ENCODE measurements around the gene WNT6. TPM values are rescaled to one million over a fixed set of nuclear protein-coding genes. Genes with fewer than 3 reads are reported as not detected.

Gene WNT6
- total and polyA plus RNA-seq, 2 of the 8 experiments (the other 6 are each of a cell fraction or from before 2014, with no cell fraction given), result not detected

DNA sequence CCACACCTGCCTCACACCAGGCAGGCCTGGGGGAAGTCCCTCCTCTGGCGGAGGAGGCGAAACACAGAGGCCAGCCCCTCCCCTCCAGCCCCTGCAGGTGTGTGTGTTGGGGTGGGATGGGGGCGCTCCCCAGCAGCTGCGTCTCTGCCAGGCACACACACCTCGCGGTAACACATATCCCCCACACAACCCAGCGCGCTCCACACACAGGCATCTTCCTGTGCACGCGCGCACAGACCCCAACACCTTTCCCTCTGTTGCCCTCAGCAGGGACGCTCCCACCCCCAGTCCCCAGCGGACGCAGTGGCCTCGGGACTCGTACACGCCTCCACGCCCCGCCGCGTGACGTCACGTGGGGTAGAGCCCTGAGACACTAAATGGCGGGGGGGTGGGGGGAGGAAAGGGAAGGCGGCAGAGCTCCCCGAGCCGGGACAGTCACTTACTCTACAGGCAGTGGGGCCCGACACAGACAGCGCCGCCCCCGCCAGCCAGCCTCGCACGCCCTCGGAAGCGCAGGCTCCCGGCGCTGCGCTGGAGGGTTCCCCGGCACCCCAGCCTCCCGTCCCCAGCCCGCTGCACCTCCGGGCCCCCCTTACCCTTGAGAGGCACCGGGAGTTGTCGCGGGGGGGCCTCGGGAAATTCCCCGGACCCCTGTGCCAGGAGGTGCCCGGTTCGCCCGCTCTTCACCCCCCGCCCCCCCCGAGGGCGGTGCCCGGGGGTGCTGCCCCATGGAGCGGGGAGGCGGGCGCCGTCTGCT is 20.7 kb downstream of the WNT6 start, which contains the start of gene WNT10A:
WNT10A (plus strand) TSS at position 751 of the 757 bp plus-strand sequence. CDS start 144 bp downstream, outside the sequence.
- no peak within 1 kb of the TSS for H2BK5ac ChIP-seq (ENCODE audit: low read depth, low read length)
- no peak for FAIRE-seq
- no peaks in the 10 kb centered on the region for H3K9me3 ChIP-seq (ENCODE audit: insufficient read depth in 2 of 2, low read depth in 1 of 2, low read length in 1 of 2)
- H2BK12ac ChIP-seq (ENCODE audit: low read depth, low read length), result peak within 1 kb of the TSS; percentile 80; the same call in 1 of the 2 replicates
- no peak within 1 kb of the TSS for H4K91ac ChIP-seq (replicated peaks; ENCODE audit: insufficient read length, low read length)
- ChIA-PET CTCF (ENCODE audit: partially characterized antibody) (interaction anchor here (0.6 to 21.8 kb wide), 18 partner anchors 8 to 153 kb away, joined by 3 to 783 read pairs (median 6); partner anchors contain the start of gene CRYBA2), POLR2A (ENCODE audit: partially characterized antibody) (interaction anchor here (0.9 to 1.6 kb wide), 3 partner anchors 15 to 114 kb away, joined by 3 read pairs; partner anchors contain the start of gene WNT6)
- H4K8ac ChIP-seq (ENCODE audit: extremely low read depth, insufficient read depth, low read length), result no peak within 1 kb of the TSS; the same call in 1 of the 2 replicates
- no peak within 1 kb of the TSS for H3K27ac ChIP-seq (ENCODE audit: low read depth, low read length)
- peaks cover 0 to 4% (median 0%) of the 10 kb centered on the region in 4 experiments; a peak in 1 of 8 replicates for H3K36me3 ChIP-seq (ENCODE audit: control insufficient read depth in 2 of 4, insufficient read depth in 4 of 4, low read length in 3 of 4)
- no peak within 1 kb of the TSS for H3K9ac ChIP-seq (replicated peaks in 1 of 4; ENCODE audit: extremely low read depth in 1 of 4, low read depth in 3 of 4, low read length in 3 of 4)
- H3K56ac ChIP-seq (replicated peaks; ENCODE audit: insufficient read length, low read depth, low read length), result no peak within 1 kb of the TSS
- no peak within 1 kb of the TSS for H3K4ac ChIP-seq (replicated peaks; ENCODE audit: insufficient read length, low read depth, low read length)
- no peaks in the 10 kb centered on the region; the same call in 1 of the 2 replicates for H3K23me2 ChIP-seq (ENCODE audit: low read depth, low read length)
- no peak within 1 kb of the TSS for H3K18ac ChIP-seq (ENCODE audit: extremely low read depth, low read length)
- H4K5ac ChIP-seq (ENCODE audit: insufficient read length, low read depth, low read length), result no peak within 1 kb of the TSS
- peak within 1 kb of the TSS; percentile 67 to 69 for H3K4me2 ChIP-seq (ENCODE audit: insufficient read depth in 1 of 2, low read depth in 2 of 2, low read length in 2 of 2)
- H3K4me3 ChIP-seq (ENCODE audit: extremely low read depth in 1 of 4, insufficient read depth in 2 of 4, low read depth in 3 of 4, low read length in 4 of 4), result peak within 1 kb of the TSS in 2 of 4 experiments; percentile 6 to 47; a peak in 2 of 8 replicates
- peaks cover 96 to 98% (median 98%) of the 10 kb centered on the region in 4 experiments for H3K27me3 ChIP-seq (replicated peaks in 1 of 4; ENCODE audit: control insufficient read depth in 3 of 4, extremely low read depth in 1 of 4, insufficient read depth in 3 of 4, low read length in 3 of 4)
- H3K79me1 ChIP-seq (ENCODE audit: low read depth, low read length), result no peaks in the 10 kb centered on the region; the same call in 1 of the 2 replicates
- H4K20me1 ChIP-seq (replicated peaks in 1 of 2; ENCODE audit: control insufficient read depth in 1 of 2, insufficient read depth in 2 of 2, low read length in 2 of 2), result peaks cover 3 to 28% of the 10 kb centered on the region in 2 experiments
- WGBS, 2 experiments (ENCODE audit: extremely low coverage in 1 of 2, insufficient coverage in 1 of 2, insufficient read length in 1 of 2, insufficient replicate concordance in 2 of 2, low coverage in 1 of 2, low lambda C conversion rate in 2 of 2, missing lambda C conversion rate in 1 of 2), result 5% methylated on average over 12 of the region's 58 CpGs; no CpG with 5 or more reads in 1 of the 2 experiments
- no peak within 1 kb of the TSS for H3K14ac ChIP-seq (ENCODE audit: insufficient read length)
- peak in 1 of 2 experiments; percentile 67 for DNase-seq (ENCODE audit: low read depth in 1 of 2, low spot score in 2 of 2)
- no peak within 1 kb of the TSS for H3K23ac ChIP-seq (ENCODE audit: insufficient read length)
- no peaks in the 10 kb centered on the region for H3K79me2 ChIP-seq (ENCODE audit: control insufficient read depth in 1 of 2, insufficient read depth in 2 of 2, low read length in 2 of 2)
- H2BK20ac ChIP-seq (ENCODE audit: low read length), result no peak within 1 kb of the TSS
- peak within 1 kb of the TSS; percentile 25; the same call in 1 of the 2 replicates for H2BK15ac ChIP-seq (ENCODE audit: low read length)
- peaks cover 0 to 28% (median 18%) of the 10 kb centered on the region in 4 experiments; a peak in 6 of 7 replicates for H3K4me1 ChIP-seq (replicated peaks in 1 of 4; ENCODE audit: control insufficient read depth in 3 of 4, insufficient read depth in 4 of 4, low read length in 3 of 4)
- no peak within 1 kb of the TSS for H2AFZ ChIP-seq (ENCODE audit: low read length)
- no peak within 1 kb of the TSS for H2BK120ac ChIP-seq (replicated peaks; ENCODE audit: low read depth, low read length)
- TF ChIP-seq TCF12 (IDR thresholded peaks at IDR 0.05; ENCODE audit: low read depth, low read length) (0 out of 2 replicates have a peak, but pooled peaks have one; percentile 60), SUZ12 (IDR thresholded peaks at IDR 0.05; ENCODE audit: low read length) (peak; percentile 89), BRCA1 (IDR thresholded peaks at IDR 0.05; ENCODE audit: low read depth, low read length) (no peak), CBX5 (IDR thresholded peaks at IDR 0.05; ENCODE audit: low read depth, low read length) (no peak), RNF2 (IDR thresholded peaks at IDR 0.05; ENCODE audit: borderline replicate concordance, low read depth, low read length, missing control alignments, poor library complexity, severe bottlenecking) (peak; percentile 12), EZH2 (IDR thresholded peaks at IDR 0.05; ENCODE audit: low read depth, low read length, severe bottlenecking) (peak; percentile 68)
- H2AK5ac ChIP-seq (ENCODE audit: low read depth, low read length), result peak within 1 kb of the TSS; percentile 71; the same call in 1 of the 2 replicates
